ENCODE results near the gene CHEK1.

GRCh38 chr11:125689274-125689859 is 64.4 kb downstream of the CHEK1 start:
- no peak for TF ChIP-seq CTCF (IDR thresholded peaks at IDR 0.05)
- TF ChIP-seq POLR2A (IDR thresholded peaks at IDR 0.05), result no peak

All from right lobe of liver (tissue), 4 donors.